ENCODE measurements around the gene ABHD17A. TPM values are rescaled to one million over a fixed set of nuclear protein-coding genes. Genes with fewer than 3 reads are reported as not detected.

Gene ABHD17A
- total RNA-seq, 1 experiment from 2014 or later: 102 TPM

- H3K9ac ChIP-seq (ENCODE audit: low read length): no peak overlapping the region
- ChIA-PET CTCF (no interaction called here), POLR2A (ENCODE audit: unreplicated experiment) (no interaction called here)
- BruUV-seq (replicated peaks): no TSS peak
- peaks cover 7% of the 10 kb centered on the region; the same call in 1 of the 2 replicates for H4K20me1 ChIP-seq (ENCODE audit: low read length)
- no peak overlapping the region for H3K4me3 ChIP-seq (ENCODE audit: low read length)
- peaks cover 87% of the 10 kb centered on the region for H3K79me2 ChIP-seq (ENCODE audit: low read length)
- no peak overlapping the region for H3K27ac ChIP-seq (ENCODE audit: low read length)
- H3K9me2 ChIP-seq (replicated peaks; ENCODE audit: low read length): no peaks in the 10 kb centered on the region
- intact Hi-C loops (cut with micrococcal nuclease): no loop called here
- no peak overlapping the region for H2AFZ ChIP-seq (ENCODE audit: low read length)
- H3K27me3 ChIP-seq (ENCODE audit: low read length): no peaks in the 10 kb centered on the region
- no peak overlapping the region for H3K4me2 ChIP-seq (ENCODE audit: low read length)
- TF ChIP-seq EZH2phosphoT487 (IDR thresholded peaks at IDR 0.05; ENCODE audit: borderline replicate concordance, low read length) (no peak), CTCF (conservative IDR thresholded peaks at IDR 0.05; ENCODE audit: low read depth, low read length) (no peak), EZH2 (IDR thresholded peaks at IDR 0.05; ENCODE audit: low read length, unreplicated experiment) (no peak)
- no peak for ATAC-seq
- H3K36me3 ChIP-seq (ENCODE audit: low read depth, low read length): no peaks in the 10 kb centered on the region
- no peaks in the 10 kb centered on the region for H3K9me3 ChIP-seq (ENCODE audit: low read length)
- no peak for DNase-seq
- no peaks in the 10 kb centered on the region for H3K4me1 ChIP-seq (ENCODE audit: insufficient read depth, low read length)
- H3F3A ChIP-seq (ENCODE audit: low read length, unreplicated experiment): no peaks in the 10 kb centered on the region
Measured at GRCh38 chr19:1840541-1841115, 44.7 kb downstream of the ABHD17A start.

- peaks cover 7% of the 10 kb centered on the region; the same call in 1 of the 2 replicates for H4K20me1 ChIP-seq (ENCODE audit: low read length)
Measured at GRCh38 chr19:1839658-1840540, 45.4 kb downstream of the ABHD17A start.

More at GRCh38 chr19:1839658-1840540, 45.4 kb downstream of the ABHD17A start:
- Histone ChIP-seq H2AFZ (ENCODE audit: low read length) (no peak overlapping the region), H3K4me1 (ENCODE audit: insufficient read depth, low read length) (no peaks in the 10 kb centered on the region), H3K4me3 (ENCODE audit: low read length) (no peak overlapping the region), H3K79me2 (ENCODE audit: low read length) (peaks cover 87% of the 10 kb centered on the region), H3K9ac (ENCODE audit: low read length) (no peak overlapping the region), H3K9me2 (replicated peaks; ENCODE audit: low read length) (no peaks in the 10 kb centered on the region), H3K9me3 (ENCODE audit: low read length) (no peaks in the 10 kb centered on the region), H3K27ac (ENCODE audit: low read length) (no peak overlapping the region), H3K27me3 (ENCODE audit: low read length) (no peaks in the 10 kb centered on the region), H3F3A (ENCODE audit: low read length, unreplicated experiment) (no peaks in the 10 kb centered on the region), H3K36me3 (ENCODE audit: low read depth, low read length) (no peaks in the 10 kb centered on the region), H3K4me2 (ENCODE audit: low read length) (no peak overlapping the region)
- POLR2A ChIA-PET (ENCODE audit: unreplicated experiment): no interaction called here
- intact Hi-C loops (cut with micrococcal nuclease): no loop called here
- CTCF ChIA-PET: no interaction called here
- TF ChIP-seq EZH2phosphoT487 (IDR thresholded peaks at IDR 0.05; ENCODE audit: borderline replicate concordance, low read length) (no peak), EZH2 (IDR thresholded peaks at IDR 0.05; ENCODE audit: low read length, unreplicated experiment) (no peak), CTCF (conservative IDR thresholded peaks at IDR 0.05; ENCODE audit: low read depth, low read length) (no peak)
- ATAC-seq: no peak
- no TSS peak for BruUV-seq (replicated peaks)
- DNase-seq: no peak

Data from PC-3 (cell line).